Measurements from ENCODE around the gene TGFBRAP1. TPM values are rescaled to one million over a fixed set of nuclear protein-coding genes. Genes with fewer than 3 reads are reported as not detected.
A peak's percentile ranks its signal among the peaks of the same experiment; 100 is the strongest.

The TGFBRAP1 gene
- total and polyA plus RNA-seq, 9 of the 15 experiments (the other 6 are each of a cell fraction or from before 2014, with no cell fraction given): 3.7 to 18.0 (median 11.0) TPM

GRCh38 chr2:105328281-105329196, 996 bp downstream of the TGFBRAP1 start (continued):
- TF ChIP-seq HES1 (IDR thresholded peaks at IDR 0.05; ENCODE audit: low read depth) (peak; percentile 77), MED1 (CRISPR knock-in tag; IDR thresholded peaks at IDR 0.05; ENCODE audit: borderline replicate concordance) (no peak), BHLHE40 (IDR thresholded peaks at IDR 0.05; ENCODE audit: low read length) (peak; percentile 76; the same call in 1 of the 2 replicates), ZC3H8 (IDR thresholded peaks at IDR 0.05) (no peak), U2AF1 (optimal IDR thresholded peaks at IDR 0.05; ENCODE audit: low read depth, low read length) (no peak), MGA (IDR thresholded peaks at IDR 0.05) (peak; percentile 86), FOXM1 (IDR thresholded peaks at IDR 0.05; ENCODE audit: low read depth) (no peak), FOXM1 (CRISPR knock-in tag; IDR thresholded peaks at IDR 0.05; ENCODE audit: low read depth) (no peak), ZNF140 (CRISPR knock-in tag; IDR thresholded peaks at IDR 0.05) (no peak), SMC3 (conservative IDR thresholded peaks at IDR 0.05; ENCODE audit: insufficient read depth, low read depth, low read length) (no peak), TBP (optimal IDR thresholded peaks at IDR 0.05; ENCODE audit: low read depth, low read length) (no peak), GTF2A2 (tag; IDR thresholded peaks at IDR 0.05) (no peak), EP400 (IDR thresholded peaks at IDR 0.05) (peak; percentile 14; the same call in 1 of the 2 replicates), ETS2 (tag; IDR thresholded peaks at IDR 0.05; ENCODE audit: borderline replicate concordance, poor library complexity, severe bottlenecking) (no peak), SMAD2 (IDR thresholded peaks at IDR 0.05; ENCODE audit: low read depth, low read length) (no peak), CBX1 (IDR thresholded peaks at IDR 0.05; ENCODE audit: low read depth) (peak; percentile 73; the same call in 1 of the 2 replicates), ZNF23 (CRISPR knock-in tag; IDR thresholded peaks at IDR 0.05) (no peak)
